ENCODE results near the gene TMEM54.
"Not testable (repeated sequence)": the region's sequence is repeated elsewhere in the genome, so short reads cannot be mapped to it uniquely, and the experiment has no call there.

Gene TMEM54

GRCh38 chr1:32919811-32920733, 18.9 kb upstream of the TMEM54 start:
- DNase-seq (ENCODE audit: low read depth, low spot score), result no peak

DNA sequence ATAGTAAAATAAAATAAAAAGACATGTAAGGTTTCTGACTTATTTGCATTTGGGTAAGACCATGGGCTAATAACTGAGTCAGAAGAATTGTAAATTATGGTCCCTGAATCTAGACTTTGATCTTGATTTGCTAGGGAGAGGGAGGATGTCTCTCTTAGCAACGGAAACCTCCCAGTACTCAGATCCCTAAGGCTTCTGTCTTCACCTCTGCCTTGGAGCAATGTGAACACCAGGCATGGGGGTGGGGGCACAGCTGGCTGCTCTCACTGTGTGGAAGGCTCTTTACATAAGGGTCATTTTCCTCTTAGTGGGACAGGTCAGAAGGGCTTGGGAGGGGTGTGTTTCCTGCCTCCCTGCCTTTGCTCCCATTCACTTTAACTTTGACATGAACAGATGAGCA, 17.0 kb upstream of the TMEM54 start:
- DNase-seq (ENCODE audit: low read depth, low spot score), result no peak

DNA sequence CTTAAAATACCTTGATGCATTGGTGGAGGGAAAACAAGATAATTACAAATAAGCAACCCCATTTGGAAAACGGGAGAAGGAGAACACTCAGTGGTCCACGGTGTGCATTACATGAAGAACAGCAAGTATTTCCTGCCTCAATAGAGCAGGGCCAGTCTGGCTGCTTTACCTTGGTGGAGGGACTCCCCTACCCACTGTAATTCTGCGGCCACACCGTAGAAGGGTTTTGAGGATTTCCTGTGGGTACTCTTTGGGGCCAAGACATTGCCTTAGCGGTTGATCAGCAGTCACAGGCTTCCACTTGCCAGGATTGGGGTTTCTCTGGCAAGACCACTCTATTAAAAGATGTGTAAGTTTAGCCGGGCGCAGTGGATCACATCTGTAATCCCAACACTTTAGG, 16.3 kb upstream of the TMEM54 start:
- no peak for DNase-seq (ENCODE audit: low read depth, low spot score)

DNA sequence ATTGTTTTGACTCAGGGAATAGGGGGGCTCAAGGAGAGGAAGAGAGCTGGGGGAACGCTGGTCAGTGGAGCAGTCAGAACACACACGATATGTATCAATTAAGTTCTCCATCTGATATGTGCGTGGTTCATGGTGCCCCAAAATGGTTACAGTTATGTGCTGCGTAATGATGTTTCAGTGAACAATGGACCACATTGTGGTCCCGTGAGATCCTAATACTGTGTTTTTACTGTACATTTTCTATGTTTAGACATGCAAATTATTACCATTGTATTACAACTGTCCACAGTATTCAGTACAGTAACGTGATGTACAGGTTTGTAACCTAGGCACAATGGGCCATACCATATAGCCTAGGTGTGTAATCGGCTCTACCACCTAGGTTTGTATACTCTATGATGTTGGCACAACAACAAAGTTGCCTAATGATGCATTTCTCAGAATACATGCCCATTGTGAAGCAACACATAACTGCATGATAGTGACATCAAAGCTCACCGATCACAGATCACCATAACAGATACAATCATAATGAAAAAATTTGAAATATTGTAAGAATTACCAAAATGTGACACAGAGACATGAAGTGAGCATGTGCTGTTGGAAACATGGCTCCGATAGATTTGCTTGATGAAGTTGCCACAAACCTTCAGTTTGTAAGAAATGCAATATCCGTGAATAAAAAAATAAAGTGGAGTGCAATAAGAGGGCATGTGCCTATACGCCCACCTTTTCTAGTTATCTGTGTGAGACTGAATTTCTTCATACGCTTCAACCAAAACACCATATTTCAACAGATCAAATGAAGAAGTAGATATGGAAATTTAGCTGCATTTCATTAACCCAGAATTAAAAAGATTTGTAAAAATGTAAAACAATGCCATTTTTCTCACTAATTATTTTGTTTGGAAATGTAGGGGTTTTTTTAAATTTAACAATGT, 14.8 kb upstream of the TMEM54 start:
- DNase-seq (ENCODE audit: low read depth, low spot score), result no peak

DNA sequence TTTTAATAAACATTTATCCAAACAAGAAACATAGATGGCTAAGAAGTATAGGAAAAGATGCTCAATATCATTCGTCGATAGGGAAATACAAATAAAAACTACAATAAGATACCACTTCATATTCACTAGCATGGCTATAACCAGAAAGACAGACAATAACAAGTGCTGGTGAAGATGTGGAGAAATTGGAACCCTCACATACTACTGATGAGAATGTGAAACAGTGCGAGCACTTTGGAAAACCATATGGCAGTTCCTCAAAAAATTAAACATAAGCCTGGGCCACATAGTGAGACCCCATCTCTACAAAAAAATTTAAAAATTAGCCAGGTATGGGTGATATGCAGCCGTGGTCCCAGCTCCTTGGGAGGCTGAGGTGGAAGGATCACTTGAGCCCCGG, 9.1 kb upstream of the TMEM54 start:
- DNase-seq (ENCODE audit: low read depth, low spot score), result no peak

DNA sequence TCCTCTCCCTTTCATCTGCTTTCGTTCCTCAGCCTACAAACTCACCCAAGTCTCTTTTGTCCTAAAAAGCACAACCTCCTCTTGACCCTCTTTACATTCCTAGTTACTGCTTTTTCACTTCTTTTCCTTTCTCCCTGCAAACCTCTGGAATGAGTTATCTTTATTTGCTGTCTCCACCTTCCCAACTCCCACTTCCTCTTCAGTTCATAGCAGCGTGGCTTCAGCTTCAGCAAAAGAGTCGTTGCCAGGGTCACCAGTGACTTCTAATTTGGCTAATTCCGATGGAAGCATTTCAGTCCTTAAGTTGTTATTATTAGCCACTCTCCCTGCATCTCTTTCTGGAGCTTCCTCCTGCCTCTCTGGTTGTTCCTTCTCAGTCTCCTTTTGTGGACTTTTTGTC, 6.2 kb upstream of the TMEM54 start:
- no peak for DNase-seq (ENCODE audit: low read depth, low spot score)

GRCh38 chr1:32906654-32907053, 5.5 kb upstream of the TMEM54 start:
- DNase-seq (ENCODE audit: low read depth, low spot score), result no peak

- not testable (repeated sequence) for DNase-seq (ENCODE audit: low read depth, low spot score)
Measured at GRCh38 chr1:32905588-32905987, 4.4 kb upstream of the TMEM54 start.

GRCh38 chr1:32904797-32905196, 3.6 kb upstream of the TMEM54 start:
- no peak for DNase-seq (ENCODE audit: low read depth, low spot score)

DNA sequence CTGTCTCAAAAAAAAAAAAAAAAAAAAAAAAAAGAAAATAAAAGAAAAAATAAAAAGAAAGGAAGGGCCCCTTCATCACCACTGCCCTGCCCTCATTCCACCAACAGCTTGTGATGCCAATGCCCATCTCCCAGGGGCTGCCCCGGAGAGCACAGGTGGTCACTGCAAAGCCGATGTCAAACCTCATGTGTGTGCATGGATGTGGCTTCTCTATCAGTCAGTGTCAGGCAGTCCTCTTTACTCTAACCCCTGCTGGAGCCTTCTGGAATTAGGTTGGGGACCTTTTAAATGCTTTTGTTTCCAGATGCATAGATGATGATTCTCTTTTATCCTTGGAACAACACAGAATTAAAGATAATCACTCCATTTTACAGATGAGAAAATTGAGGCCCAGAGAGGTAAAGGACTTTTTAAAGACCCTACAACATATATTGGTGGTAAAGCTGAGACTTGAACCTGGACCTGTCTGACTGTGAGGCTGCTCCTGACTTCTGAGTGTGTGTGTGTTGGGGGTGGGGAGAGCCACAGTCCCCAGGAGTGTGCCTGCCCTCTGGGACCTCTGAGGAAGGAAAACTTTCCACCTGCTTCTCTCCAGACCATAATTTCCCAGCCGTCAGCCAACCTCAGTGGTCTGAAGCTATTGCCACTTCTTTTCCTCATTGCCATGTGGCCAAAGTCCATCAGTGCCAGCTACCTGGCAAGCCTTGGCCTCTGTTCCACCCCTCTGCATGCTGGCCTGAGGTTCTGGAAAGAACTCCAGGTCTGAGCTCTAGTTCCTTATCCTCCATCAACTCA, 3.0 kb upstream of the TMEM54 start:
- DNase-seq (ENCODE audit: low read depth, low spot score), result no peak

- no peak for DNase-seq (ENCODE audit: low read depth, low spot score)
Measured at GRCh38 chr1:32902535-32902920, 1.3 kb upstream of the TMEM54 start.

DNA sequence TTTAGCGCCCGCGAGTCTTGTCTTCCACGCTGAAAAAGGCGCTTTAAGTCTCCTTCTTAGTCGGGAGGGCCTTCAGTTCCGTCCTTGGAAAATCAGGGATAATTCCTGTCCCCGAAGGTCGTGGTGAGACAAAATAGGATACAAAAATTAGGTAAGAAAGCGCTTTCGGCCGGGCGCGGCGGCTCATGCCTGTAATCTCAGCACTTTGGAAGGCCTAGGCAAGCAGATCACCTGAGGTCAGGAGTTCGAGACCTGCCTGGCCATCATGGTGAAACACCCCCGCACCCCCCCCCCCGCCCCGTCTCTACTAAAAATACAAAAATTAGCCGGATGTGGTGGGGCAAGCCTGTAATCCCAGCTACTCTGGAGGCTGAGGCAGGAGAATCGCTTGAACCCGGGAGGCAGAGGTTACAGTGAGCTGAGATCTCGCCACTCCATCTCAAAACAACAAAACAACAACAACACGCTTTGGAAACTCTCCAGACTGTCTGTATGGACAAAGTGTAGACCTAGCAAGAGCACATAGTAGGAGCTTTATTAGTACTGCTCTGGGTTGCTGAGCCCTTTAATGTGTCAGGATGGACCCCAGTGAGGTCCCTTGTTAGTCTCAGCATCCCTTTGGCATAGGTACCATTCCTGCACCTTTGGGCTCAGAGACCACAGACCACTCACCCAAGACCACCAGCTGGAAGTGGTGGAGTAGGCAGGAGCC, 790 bp upstream of the TMEM54 start:
- no peak for DNase-seq (ENCODE audit: low read depth, low spot score)

GRCh38 chr1:32900371-32900955, 726 bp downstream of the TMEM54 start:
- DNase-seq (ENCODE audit: low read depth, low spot score), result no peak

DNA sequence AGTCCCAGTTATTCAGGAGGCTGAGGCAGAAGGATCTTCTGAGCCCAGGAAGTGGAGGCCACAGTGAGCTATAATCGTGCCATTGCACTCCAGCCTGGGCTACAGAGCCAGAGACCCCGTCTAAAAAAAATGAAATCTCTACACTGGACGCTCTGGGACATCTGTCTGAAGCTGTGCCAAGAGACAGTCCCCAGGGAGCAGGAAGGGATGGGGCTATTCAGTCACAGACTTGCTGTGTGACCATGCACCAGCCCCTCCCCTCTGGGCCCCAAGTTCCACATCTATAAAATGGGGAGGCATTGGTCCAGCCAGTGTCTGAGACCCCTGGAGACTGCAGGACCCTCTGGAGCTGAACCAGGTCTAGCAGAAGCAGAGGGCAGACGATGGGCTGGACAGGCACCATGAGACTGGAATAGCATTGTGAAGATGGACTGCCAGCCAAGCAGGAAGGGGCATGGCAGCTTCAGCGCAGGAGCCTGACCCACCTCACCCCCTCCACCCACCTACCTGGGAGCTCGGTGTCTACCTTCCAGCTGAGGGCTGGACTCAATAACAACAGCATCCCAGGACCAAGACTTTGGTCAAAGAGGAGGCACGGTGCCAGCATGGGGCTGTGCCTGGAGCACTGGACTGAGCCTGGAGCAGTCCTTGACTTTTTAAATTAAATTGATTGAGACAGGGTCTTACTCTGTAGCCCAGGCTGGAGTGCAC, 1.4 kb downstream of the TMEM54 start:
- DNase-seq (ENCODE audit: low read depth, low spot score), result no peak

- DNase-seq (ENCODE audit: low read depth, low spot score), result no peak
Measured at GRCh38 chr1:32898958-32899357, 2.2 kb downstream of the TMEM54 start.

DNA sequence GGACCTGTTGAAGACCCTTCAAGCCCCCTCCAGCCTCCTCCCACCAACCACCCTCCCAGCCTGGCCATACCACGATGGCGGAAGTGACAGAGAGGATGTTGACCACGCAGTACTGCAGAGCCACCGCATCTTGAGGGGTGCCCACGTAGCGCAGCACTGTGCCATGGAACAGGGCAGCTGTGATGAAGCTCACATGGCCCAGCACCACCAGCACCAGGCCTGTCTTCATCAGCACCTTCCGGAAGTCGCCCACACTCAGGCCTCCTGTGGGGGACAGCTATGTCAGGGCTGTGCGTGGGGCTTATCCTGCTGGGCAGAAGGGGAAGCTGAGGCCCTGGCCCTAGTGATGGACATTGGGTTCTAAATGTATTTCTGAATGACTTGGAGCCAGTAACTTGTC, 3.1 kb downstream of the TMEM54 start:
- DNase-seq (ENCODE audit: low read depth, low spot score), result no peak

DNA sequence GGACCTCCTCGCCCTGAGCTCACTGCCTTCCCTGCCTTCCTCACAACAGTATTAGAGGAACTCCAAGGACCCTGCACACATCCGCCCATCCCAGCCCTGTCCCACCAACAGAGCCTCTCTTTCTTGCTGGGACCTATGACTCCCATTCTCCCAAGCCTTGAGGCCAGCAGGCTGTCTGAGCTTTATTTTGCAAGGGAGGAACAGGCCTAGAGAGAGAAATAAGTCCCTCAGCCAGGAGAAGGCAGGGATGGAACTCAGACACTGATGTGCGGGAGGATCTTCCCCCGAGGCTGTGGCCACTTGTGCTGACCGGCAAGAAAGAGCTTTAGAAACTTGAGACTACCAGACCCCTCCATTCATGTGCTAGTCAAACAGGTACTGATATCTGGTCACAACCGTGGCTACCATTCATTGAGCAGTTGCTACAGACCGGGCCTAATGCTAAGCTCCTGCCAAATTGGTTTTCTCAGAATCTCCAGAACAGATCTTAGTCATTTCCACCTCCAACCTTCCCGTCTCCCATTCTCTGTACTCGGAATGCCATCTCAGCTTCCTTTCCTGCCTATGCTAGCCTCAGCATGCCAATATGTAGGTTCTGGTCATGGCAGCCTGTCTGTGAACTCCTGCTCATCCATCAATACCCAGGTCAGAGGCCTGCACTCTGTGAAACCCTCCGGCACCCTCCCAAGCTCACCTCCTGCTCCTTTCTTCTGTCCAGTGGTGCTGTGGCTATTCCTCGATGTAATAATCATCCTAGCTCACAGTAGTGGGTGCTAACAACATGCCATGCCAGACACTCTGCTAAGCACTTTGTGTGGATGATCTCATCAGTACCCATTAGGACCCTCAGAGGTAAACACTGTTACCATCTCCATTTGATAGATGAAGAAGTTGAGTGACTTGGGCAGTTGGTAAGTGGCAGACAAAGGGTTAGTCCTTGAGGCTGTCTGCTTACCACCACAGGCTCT, 3.8 kb downstream of the TMEM54 start:
- no peak for DNase-seq (ENCODE audit: low read depth, low spot score)

GRCh38 chr1:32896451-32896850, 4.7 kb downstream of the TMEM54 start:
- DNase-seq (ENCODE audit: low read depth, low spot score), result no peak

Data from activated naive CD8-positive, alpha-beta T cell treated with anti-CD3 and anti-CD28 coated beads, Interleukin-2, amount 50 U/mL, for 16 hours (primary cell).